H1 (cell line): ENCODE data around the gene KLHL3. TPM values are rescaled to one million over a fixed set of nuclear protein-coding genes. Genes with fewer than 3 reads are reported as not detected.

Experiments
- CTCF ChIA-PET: fragments of 300-600 bp; sonication (Branson Sonifier 250); formaldehyde crosslinking; loops from one replicate; lab custom pipeline; 2021; ENCODE audit not compliant: partially characterized antibody; lab: Charles Lee
- POLR2A ChIA-PET: fragments of 300-600 bp; sonication (Branson Sonifier 250); formaldehyde crosslinking; loops from one replicate; lab custom pipeline; 2021; ENCODE audit warnings: inconsistent platforms; ENCODE audit not compliant: partially characterized antibody; lab: Charles Lee
- DNase-seq, 2 experiments: peaks; one replicate each; pipeline versions ENCODE4 v3.0.0 to v3.0.0-alpha.2; 2010 to 2022; ENCODE audit warnings: low spot score in 2 of 2, low read depth in 1 of 2, mixed read lengths in 1 of 2
- FAIRE-seq: peaks from 2 replicates; lab custom pipeline; 2011; peaks lifted over from hg19 to GRCh38; lab: Jason Lieb, UNC
- H2AFZ ChIP-seq: 2 replicates; pipeline ENCODE4 v1.8.1; 2012; ENCODE audit warnings: low read length, inconsistent platforms
- H2AK5ac ChIP-seq: 2 replicates; pipeline ENCODE4 v1.6.1; 2013; ENCODE audit warnings: low read depth, low read length
- H2BK120ac ChIP-seq: replicated peaks from 2 replicates; pipeline ENCODE3; 2013; ENCODE audit warnings: low read depth, low read length, inconsistent platforms
- H2BK12ac ChIP-seq: 2 replicates; pipeline ENCODE4 v1.6.1; 2013; ENCODE audit warnings: low read depth, low read length
- H2BK15ac ChIP-seq: 2 replicates; pipeline ENCODE4 v1.6.1; 2013; ENCODE audit warnings: low read length
- H2BK20ac ChIP-seq: 2 replicates; pipeline ENCODE4 v1.6.1; 2013; ENCODE audit warnings: low read length
- H2BK5ac ChIP-seq: 2 replicates; pipeline ENCODE4 v1.6.1; 2013; ENCODE audit warnings: low read depth, low read length
- H3K14ac ChIP-seq: 2 replicates; pipeline ENCODE4 v1.6.1; 2013; ENCODE audit warnings: inconsistent platforms; ENCODE audit not compliant: insufficient read length
- H3K18ac ChIP-seq: 2 replicates; pipeline ENCODE4 v1.6.1; 2013; ENCODE audit warnings: low read length; ENCODE audit errors: extremely low read depth
- H3K23ac ChIP-seq: 2 replicates; pipeline ENCODE4 v1.6.1; 2013; ENCODE audit warnings: inconsistent platforms; ENCODE audit not compliant: insufficient read length
- H3K23me2 ChIP-seq: 2 replicates; pipeline ENCODE4 v1.6.1; 2013; ENCODE audit warnings: low read depth, low read length
- H3K27ac ChIP-seq: 2 replicates; pipeline ENCODE4 v1.6.1; 2011; ENCODE audit warnings: low read depth, low read length, inconsistent platforms
- H3K27me3 ChIP-seq, 4 experiments: replicated peaks in 1 of 4; 1 replicate in 1 of 4; 2 replicates in 3 of 4; pipeline versions ENCODE4 v1.6.1 to v1.8.1; 2011 to 2013; ENCODE audit warnings: low read length in 3 of 4, mild to moderate bottlenecking in 3 of 4, inconsistent platforms in 2 of 4, mixed read lengths in 2 of 4, moderate library complexity in 1 of 4; ENCODE audit not compliant: control insufficient read depth in 3 of 4, insufficient read depth in 3 of 4; ENCODE audit errors: extremely low read depth in 1 of 4
- H3K36me3 ChIP-seq, 4 experiments: 2 replicates each; pipeline versions ENCODE4 v1.6.1 to v1.8.1; 2011 to 2013; ENCODE audit warnings: mild to moderate bottlenecking in 4 of 4, low read length in 3 of 4, moderate library complexity in 2 of 4, control low read depth in 1 of 4, inconsistent platforms in 1 of 4; ENCODE audit not compliant: insufficient read depth in 4 of 4, control insufficient read depth in 2 of 4
- H3K4ac ChIP-seq: replicated peaks from 2 replicates; pipeline ENCODE3; 2013; ENCODE audit warnings: low read length, low read depth, mixed read lengths, inconsistent platforms; ENCODE audit not compliant: insufficient read length
- H3K4me1 ChIP-seq, 4 experiments: replicated peaks in 1 of 4; 1 replicate in 1 of 4; 2 replicates in 3 of 4; pipeline versions ENCODE4 v1.6.1 to v1.8.1; 2011 to 2013; ENCODE audit warnings: low read length in 3 of 4, inconsistent platforms in 2 of 4, mixed read lengths in 1 of 4; ENCODE audit not compliant: insufficient read depth in 4 of 4, control insufficient read depth in 3 of 4
- H3K4me2 ChIP-seq, 2 experiments: 2 replicates each; pipeline versions ENCODE4 v1.6.1 to v1.8.1; 2011 to 2013; ENCODE audit warnings: low read depth in 2 of 2, low read length in 2 of 2, control low read depth in 1 of 2, inconsistent platforms in 1 of 2, mild to moderate bottlenecking in 1 of 2; ENCODE audit not compliant: insufficient read depth in 1 of 2
- H3K4me3 ChIP-seq, 4 experiments: fragments of 200-600, 300-600 bp in 1 of 4; sonication (generic), shearing (Covaris generic), sonication (Bioruptor Twin) in 1 of 4; 2 replicates each; pipeline versions ENCODE4 v1.5.1 to v1.8.1; 2011 to 2016; ENCODE audit warnings: low read length in 4 of 4, low read depth in 3 of 4, control low read depth in 2 of 4, inconsistent platforms in 2 of 4, mild to moderate bottlenecking in 2 of 4, mixed read lengths in 1 of 4, moderate library complexity in 1 of 4; ENCODE audit not compliant: insufficient read depth in 2 of 4; ENCODE audit errors: extremely low read depth in 1 of 4
- H3K56ac ChIP-seq: replicated peaks from 2 replicates; pipeline ENCODE3; 2013; ENCODE audit warnings: low read depth, mild to moderate bottlenecking, mixed read lengths, low read length, inconsistent platforms; ENCODE audit not compliant: insufficient read length
- H3K79me1 ChIP-seq: 2 replicates; pipeline ENCODE4 v1.6.1; 2013; ENCODE audit warnings: low read depth, low read length, control low read depth
- H3K79me2 ChIP-seq, 2 experiments: 2 replicates each; pipeline versions ENCODE4 v1.6.1 to v1.8.1; 2012 to 2013; ENCODE audit warnings: low read length in 2 of 2, mild to moderate bottlenecking in 2 of 2, inconsistent platforms in 1 of 2; ENCODE audit not compliant: insufficient read depth in 2 of 2, control insufficient read depth in 1 of 2
- H3K9ac ChIP-seq, 4 experiments: replicated peaks in 1 of 4; 1 replicate in 1 of 4; 2 replicates in 3 of 4; pipeline versions ENCODE4 v1.6.1 to v1.8.1; 2011 to 2013; ENCODE audit warnings: low read depth in 3 of 4, low read length in 3 of 4, control low read depth in 2 of 4, mild to moderate bottlenecking in 2 of 4, moderate library complexity in 2 of 4, inconsistent platforms in 1 of 4; ENCODE audit errors: extremely low read depth in 1 of 4
- H3K9me3 ChIP-seq, 2 experiments: 2 replicates each; pipeline versions ENCODE4 v1.6.1 to v1.8.1; 2012 to 2013; ENCODE audit warnings: mild to moderate bottlenecking in 2 of 2, moderate library complexity in 2 of 2, control low read depth in 1 of 2, inconsistent platforms in 1 of 2, low read depth in 1 of 2, low read length in 1 of 2, mixed read lengths in 1 of 2; ENCODE audit not compliant: insufficient read depth in 2 of 2
- H4K20me1 ChIP-seq, 2 experiments: replicated peaks in 1 of 2; 2 replicates each; pipeline versions ENCODE3 to v1.8.1; 2011 to 2013; ENCODE audit warnings: inconsistent platforms in 2 of 2, low read length in 2 of 2, mild to moderate bottlenecking in 1 of 2; ENCODE audit not compliant: insufficient read depth in 2 of 2, control insufficient read depth in 1 of 2
- H4K5ac ChIP-seq: 2 replicates; pipeline ENCODE4 v1.6.1; 2013; ENCODE audit warnings: low read length, low read depth, mixed read lengths, inconsistent platforms; ENCODE audit not compliant: insufficient read length
- H4K8ac ChIP-seq: 2 replicates; pipeline ENCODE4 v1.8.0; 2013; ENCODE audit warnings: mild to moderate bottlenecking, moderate library complexity, low read length, inconsistent platforms; ENCODE audit not compliant: insufficient read depth; ENCODE audit errors: extremely low read depth
- H4K91ac ChIP-seq: replicated peaks from 2 replicates; pipeline ENCODE3; 2013; ENCODE audit warnings: low read length, mixed read lengths, inconsistent platforms; ENCODE audit not compliant: insufficient read length
- GTF2F1 ChIP-seq: IDR thresholded peaks from 2 replicates; pipeline ENCODE4 v1.6.1; 2012; ENCODE audit warnings: low read depth, low read length, improper control_type of control experiment, borderline replicate concordance
- HDAC6 ChIP-seq: IDR thresholded peaks from one replicate; pipeline ENCODE4 v1.7.1; 2012; ENCODE audit warnings: low read depth, mild to moderate bottlenecking, inconsistent platforms, low read length, moderate library complexity
- JUN ChIP-seq: IDR thresholded peaks from 2 replicates; pipeline ENCODE4 v1.6.1; 2011; ENCODE audit warnings: low read depth, mild to moderate bottlenecking, improper control_type of control experiment, low read length
- PHF8 ChIP-seq: fragments of 200-600 bp; sonication (generic); conservative IDR thresholded peaks from 2 replicates; pipeline ENCODE4 v1.7.1; 2012; ENCODE audit warnings: low read depth, mild to moderate bottlenecking, inconsistent platforms, low read length, moderate library complexity
- RAD21 ChIP-seq, 2 experiments: IDR thresholded peaks in 1 of 2; conservative IDR thresholded peaks in 1 of 2; 2 replicates each; pipeline ENCODE4 v1.6.1; 2011; ENCODE audit warnings: low read depth in 2 of 2, low read length in 2 of 2, improper control_type of control experiment in 1 of 2, inconsistent platforms in 1 of 2, mild to moderate bottlenecking in 1 of 2, moderate library complexity in 1 of 2
- SAP30 ChIP-seq: fragments of 300-600 bp; sonication (generic); IDR thresholded peaks from 2 replicates; pipeline ENCODE4 v1.7.1; 2012; ENCODE audit warnings: low read length, moderate library complexity, mild to moderate bottlenecking, inconsistent platforms; ENCODE audit not compliant: insufficient read depth, insufficient replicate concordance
- SIN3A ChIP-seq, 2 experiments: IDR thresholded peaks in 1 of 2; conservative IDR thresholded peaks in 1 of 2; 2 replicates each; pipeline ENCODE4 v1.6.1; 2011 to 2012; ENCODE audit warnings: low read length in 2 of 2, improper control_type of control experiment in 1 of 2, low read depth in 1 of 2, mild to moderate bottlenecking in 1 of 2
- SP1 ChIP-seq: IDR thresholded peaks from 2 replicates; pipeline ENCODE4 v1.6.1; 2011; ENCODE audit warnings: low read depth, low read length
- SP2 ChIP-seq: IDR thresholded peaks from 2 replicates; pipeline ENCODE4 v1.6.1; 2012; ENCODE audit warnings: mild to moderate bottlenecking, low read length, inconsistent platforms
- SP4 ChIP-seq: IDR thresholded peaks from 2 replicates; pipeline ENCODE4 v1.6.1; 2012; ENCODE audit warnings: low read length, inconsistent platforms
- TAF7 ChIP-seq: optimal IDR thresholded peaks from 2 replicates; pipeline ENCODE3; 2011; ENCODE audit warnings: low read depth, mild to moderate bottlenecking, inconsistent platforms, low read length, moderate library complexity, borderline replicate concordance
- TBP ChIP-seq: IDR thresholded peaks from 2 replicates; pipeline ENCODE4 v1.6.1; 2011; ENCODE audit warnings: low read depth, low read length, improper control_type of control experiment
- TCF12 ChIP-seq: IDR thresholded peaks from 2 replicates; pipeline ENCODE4 v1.6.1; 2011; ENCODE audit warnings: low read depth, mild to moderate bottlenecking, low read length
- WGBS, 2 experiments: shearing (Covaris generic) in 1 of 2; methylation state at CpG; one replicate each; pipeline versions ENCODE4 v1.1.6 to v1.1.7; 2013 to 2015; ENCODE audit warnings: low lambda C conversion rate in 2 of 2, mixed read lengths in 2 of 2, inconsistent platforms in 1 of 2, low coverage in 1 of 2, missing lambda C conversion rate in 1 of 2; ENCODE audit not compliant: insufficient replicate concordance in 2 of 2, insufficient coverage in 1 of 2, insufficient read length in 1 of 2; ENCODE audit errors: extremely low coverage in 1 of 2, missing lambda C conversion rate in 1 of 2; 5-methylcytosine and 5-hydroxymethylcytosine counted together
- polyA plus RNA-seq, 7 experiments: library from polyadenylated mRNA; depleted of rRNA in 3 of 7; stranded (reverse) in 5 of 7; unstranded in 2 of 7; fragments of >200 nt in 5 of 7; fragments of 200-250 nt in 2 of 7; gene quantifications; 1 replicate in 5 of 7; 2 replicates in 1 of 7; 4 replicates in 1 of 7; pipeline versions ENCODE4 v1.2.1 to v1.2.3, GENCODE V29; 2011 to 2013; ENCODE audit warnings: missing spikeins in 2 of 7, mixed read lengths in 2 of 7
- total RNA-seq: library from RNA; stranded (reverse); fragmentation: NEBNext Ultra II Directional; extraction: Animal tissue kit (Norgen Biotek cat#: 25700); gene quantifications from 2 replicates; pipeline ENCODE4 v1.2.1, GENCODE V29; 2021
- TF ChIP-seq, protein P1 (sequence below): IDR thresholded peaks from 2 replicates; pipeline ENCODE4 v1.6.1; 2012; ENCODE audit warnings: inconsistent platforms

KLHL3 gene
- total and polyA plus RNA-seq, 2 of the 8 experiments (the other 6 are each of a cell fraction or from before 2014, with no cell fraction given) = 7.4 to 13.7 TPM

DNA sequence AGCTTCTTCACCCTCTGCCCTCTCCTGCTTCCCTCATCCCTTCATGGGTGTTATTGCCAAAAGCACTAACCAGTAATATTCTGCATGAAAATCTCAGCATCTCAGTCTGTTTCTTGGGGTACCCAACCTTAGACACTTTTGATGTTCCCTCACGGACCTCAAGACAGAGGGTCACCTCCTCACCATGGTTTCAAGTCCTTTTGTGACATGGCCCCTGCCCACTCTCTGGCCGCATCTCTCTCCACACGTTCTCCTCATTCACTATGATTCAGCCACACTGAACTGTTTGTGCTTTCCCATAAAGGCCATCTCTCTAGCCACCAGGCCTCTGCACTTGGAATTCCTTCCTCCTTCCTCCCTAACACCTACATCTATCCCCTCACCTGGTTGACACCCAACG, 125.3 kb downstream of the KLHL3 start:
- H2BK12ac ChIP-seq = no peak overlapping the region
- no peak overlapping the region for H3K4me2 ChIP-seq
- no peak overlapping the region for H3K4ac ChIP-seq
- H3K9ac ChIP-seq = no peak overlapping the region
- H2BK15ac ChIP-seq = no peak overlapping the region
- H3K23ac ChIP-seq = no peak overlapping the region
- H3K4me1 ChIP-seq = peaks cover 0 to 4% (median 0%) of the 10 kb centered on the region in 4 experiments; a peak in 1 of 7 replicates
- no peaks in the 10 kb centered on the region for H3K9me3 ChIP-seq
- no peak overlapping the region for H2AK5ac ChIP-seq
- no peak overlapping the region for H2BK20ac ChIP-seq
- H4K8ac ChIP-seq = no peak overlapping the region
- FAIRE-seq (no peak), DNase-seq (no peak)
- no peak overlapping the region for H3K56ac ChIP-seq
- no peak overlapping the region for H2AFZ ChIP-seq
- no peak overlapping the region for H2BK5ac ChIP-seq
- CTCF ChIA-PET = no interaction called here
- H4K20me1 ChIP-seq = no peaks in the 10 kb centered on the region
- H3K27me3 ChIP-seq = no peaks in the 10 kb centered on the region
- POLR2A ChIA-PET = no interaction called here
- H3K14ac ChIP-seq = no peak overlapping the region
- no peaks in the 10 kb centered on the region for H3K36me3 ChIP-seq
- H3K27ac ChIP-seq = no peak overlapping the region
- 92% methylated on average over 4 of the region's 4 CpGs; no CpG with 5 or more reads in 1 of the 2 experiments for WGBS, 2 experiments
- H4K91ac ChIP-seq = no peak overlapping the region
- no peaks in the 10 kb centered on the region for H3K79me1 ChIP-seq
- H2BK120ac ChIP-seq = no peak overlapping the region
- no peaks in the 10 kb centered on the region for H3K23me2 ChIP-seq
- H3K4me3 ChIP-seq = no peak overlapping the region
- H4K5ac ChIP-seq = no peak overlapping the region
- TF ChIP-seq PHF8 (no peak), SIN3A (conservative IDR thresholded peaks at IDR 0.05 in 1 of 2, IDR thresholded peaks at IDR 0.05 in 1 of 2; ENCODE audit: low read depth in 1 of 2, low read length in 2 of 2) (no peak), TCF12 (no peak), SP1 (no peak), GTF2F1 (no peak), TBP (no peak), TAF7 (no peak), JUN (no peak), SAP30 (no peak), SP4 (no peak), HDAC6 (no peak), SP2 (no peak), RAD21 (IDR thresholded peaks at IDR 0.05 in 1 of 2, conservative IDR thresholded peaks at IDR 0.05 in 1 of 2; ENCODE audit: low read depth in 2 of 2, low read length in 2 of 2) (no peak)
- TF ChIP-seq, protein P1, sequence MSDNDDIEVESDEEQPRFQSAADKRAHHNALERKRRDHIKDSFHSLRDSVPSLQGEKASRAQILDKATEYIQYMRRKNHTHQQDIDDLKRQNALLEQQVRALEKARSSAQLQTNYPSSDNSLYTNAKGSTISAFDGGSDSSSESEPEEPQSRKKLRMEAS = no peak
- no peak overlapping the region for H3K18ac ChIP-seq
- no peaks in the 10 kb centered on the region for H3K79me2 ChIP-seq
